Measurements from ENCODE around the gene MYO5A.

- TF ChIP-seq CTCF (conservative IDR thresholded peaks at IDR 0.05 in 1 of 2, IDR thresholded peaks at IDR 0.05 in 1 of 2; ENCODE audit: low read depth in 1 of 2, low read length in 2 of 2) (no peak), EZH2 (IDR thresholded peaks at IDR 0.05; ENCODE audit: low read length, missing control alignments) (no peak)
Measured at GRCh38 chr15:52284164-52284563, 244.5 kb downstream of the MYO5A start.

Data from fibroblast of lung (primary cell).